ENCODE data around the gene LRRC32.

The LRRC32 gene

GRCh38 chr11:76670485-76671236 is at the start of gene LRRC32:
Gene LRRC32, minus strand, starts transcription at chr11:76670747. Its CDS starts 4,793 bp downstream, at chr11:76665954.
- no peak for DNase-seq (ENCODE audit: low read depth)

- no peak for DNase-seq (ENCODE audit: low read depth)
Measured at GRCh38 chr11:76719686-76720085, 49.1 kb upstream of the LRRC32 start.

GRCh38 chr11:76719281-76719680 is 48.7 kb upstream of the LRRC32 start:
- no peak for DNase-seq (ENCODE audit: low read depth)

GRCh38 chr11:76717816-76718215 is 47.3 kb upstream of the LRRC32 start:
- no peak for DNase-seq (ENCODE audit: low read depth)

- DNase-seq (ENCODE audit: low read depth), result no peak
Measured at GRCh38 chr11:76717369-76717768, 46.8 kb upstream of the LRRC32 start.

- DNase-seq (ENCODE audit: low read depth), result no peak
Measured at GRCh38 chr11:76716268-76716667, 45.7 kb upstream of the LRRC32 start.

- DNase-seq (ENCODE audit: low read depth), result no peak
Measured at GRCh38 chr11:76714493-76714892, 43.9 kb upstream of the LRRC32 start.

- no peak for DNase-seq (ENCODE audit: low read depth)
Measured at GRCh38 chr11:76713499-76713898, 43.0 kb upstream of the LRRC32 start.

- DNase-seq (ENCODE audit: low read depth), result no peak
Measured at GRCh38 chr11:76712125-76712524, 41.6 kb upstream of the LRRC32 start.

- DNase-seq (ENCODE audit: low read depth), result no peak
Measured at GRCh38 chr11:76709756-76710155, 39.2 kb upstream of the LRRC32 start.

- no peak for DNase-seq (ENCODE audit: low read depth)
Measured at GRCh38 chr11:76708972-76709660, 38.6 kb upstream of the LRRC32 start.

GRCh38 chr11:76707293-76707825 is 36.8 kb upstream of the LRRC32 start:
- no peak for DNase-seq (ENCODE audit: low read depth)

GRCh38 chr11:76706667-76707066 is 36.1 kb upstream of the LRRC32 start:
- no peak for DNase-seq (ENCODE audit: low read depth)

GRCh38 chr11:76705826-76706225 is 35.3 kb upstream of the LRRC32 start:
- DNase-seq (ENCODE audit: low read depth), result no peak

GRCh38 chr11:76704171-76704948 is 33.8 kb upstream of the LRRC32 start:
- no peak for DNase-seq (ENCODE audit: low read depth)

GRCh38 chr11:76703707-76704106 is 33.2 kb upstream of the LRRC32 start:
- no peak for DNase-seq (ENCODE audit: low read depth)

- no peak for DNase-seq (ENCODE audit: low read depth)
Measured at GRCh38 chr11:76702336-76703128, 32.0 kb upstream of the LRRC32 start.

GRCh38 chr11:76701294-76702040 is 30.9 kb upstream of the LRRC32 start:
- no peak for DNase-seq (ENCODE audit: low read depth)

- DNase-seq (ENCODE audit: low read depth), result no peak
Measured at GRCh38 chr11:76700177-76701100, 29.9 kb upstream of the LRRC32 start.

Measured in activated gamma-delta T cell treated with anti-CD3 and anti-CD28 coated beads, Interleukin-2, amount 50 U/mL, for 16 hours (primary cell).